CD4-positive, alpha-beta T cell treated with Interleukin-17A for 1 hour (primary cell): ENCODE measurements around the gene AZGP1.
"Not testable (repeated sequence)": the region's sequence is repeated elsewhere in the genome, so short reads cannot be mapped to it uniquely, and the experiment has no call there.

Experiments used
- DNase-seq: peaks from one replicate; pipeline ENCODE4 v3.0.0-alpha.2; 2020

The AZGP1 gene

GRCh38 chr7:99949645-99950228 is 26.1 kb downstream of the AZGP1 start:
- peak; percentile 25 for DNase-seq

DNA sequence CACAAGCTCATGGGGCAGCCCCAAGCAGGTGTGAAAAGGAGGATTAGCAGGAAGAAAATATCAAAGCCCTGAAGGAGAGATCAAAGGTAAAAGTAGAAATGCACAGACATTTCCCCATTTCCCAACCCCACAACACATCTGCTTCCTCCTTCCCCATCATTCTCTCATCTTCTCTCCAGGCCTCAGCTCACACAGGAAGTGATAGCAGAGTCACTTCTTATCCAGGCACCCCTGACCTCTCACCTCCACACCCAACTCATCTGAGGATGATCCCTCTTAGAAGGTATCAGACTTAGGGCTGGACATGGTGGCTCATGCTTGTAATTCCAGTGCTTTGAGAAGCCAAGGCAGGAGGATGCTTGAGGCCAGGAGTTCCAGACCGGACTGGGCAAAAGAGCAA is 28.2 kb downstream of the AZGP1 start:
- no peak for DNase-seq

GRCh38 chr7:99944497-99945070 is 31.2 kb downstream of the AZGP1 start:
- DNase-seq, result no peak

GRCh38 chr7:99943641-99944496 is 32.0 kb downstream of the AZGP1 start:
- DNase-seq, result no peak

- DNase-seq, result no peak
Measured at GRCh38 chr7:99938296-99938695, 37.5 kb downstream of the AZGP1 start.

GRCh38 chr7:99935009-99935408 is 40.8 kb downstream of the AZGP1 start:
- not testable (repeated sequence) for DNase-seq

DNA sequence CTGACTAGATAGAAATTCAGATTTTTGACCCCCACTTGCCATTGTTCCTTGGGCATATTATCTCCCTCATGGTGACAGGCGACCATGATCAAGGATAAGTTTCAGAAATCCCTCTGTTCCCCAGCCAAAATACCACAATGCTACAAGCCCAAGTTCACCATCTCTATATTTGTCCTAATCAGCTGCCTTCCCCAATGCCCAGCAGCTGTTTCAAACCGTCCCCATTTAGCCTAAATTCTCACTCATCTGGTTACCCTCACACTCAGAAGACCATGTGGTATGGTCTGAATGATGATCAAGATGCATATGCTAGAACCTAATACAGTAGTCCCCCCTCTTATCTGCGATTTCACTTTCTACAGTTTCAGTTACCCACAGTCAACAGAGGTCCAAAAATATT is 45.5 kb downstream of the AZGP1 start:
- DNase-seq, result no peak

GRCh38 chr7:99929730-99930053 is 46.1 kb downstream of the AZGP1 start:
- no peak for DNase-seq

DNA sequence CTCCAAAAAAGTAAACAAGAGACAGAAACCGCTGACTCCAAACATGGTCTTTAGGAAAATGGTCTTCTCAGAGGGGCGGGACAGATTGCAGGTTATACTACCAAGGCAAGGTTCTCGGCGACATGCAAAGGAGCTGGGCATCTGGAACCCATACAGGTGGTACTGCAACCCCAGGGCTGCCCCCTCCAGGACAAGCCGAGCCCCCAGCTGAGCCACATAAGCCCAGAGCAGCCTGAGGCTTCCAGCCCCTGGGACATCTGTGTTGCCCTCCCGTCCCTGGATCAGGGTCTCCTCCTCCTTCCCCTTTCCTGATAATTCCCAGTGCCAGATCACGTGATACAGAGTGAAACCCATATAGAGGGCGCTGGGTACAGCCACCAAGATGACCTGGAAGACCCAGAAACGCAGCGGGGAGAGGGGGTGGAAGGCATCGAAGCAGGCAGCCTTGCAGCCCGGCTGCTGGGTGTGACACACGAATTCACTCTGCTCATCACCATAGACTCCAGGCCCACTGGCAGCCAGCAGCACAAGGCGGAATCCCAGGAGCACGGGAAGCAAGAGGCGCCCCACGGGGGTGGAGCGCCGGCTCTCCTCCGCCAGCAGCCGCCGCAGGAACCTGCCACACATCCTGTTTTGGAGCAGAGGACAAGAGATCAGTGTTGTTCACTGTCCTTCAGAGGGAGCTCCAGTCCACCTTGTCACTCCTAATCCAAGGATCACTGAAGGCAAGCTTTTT is 46.7 kb downstream of the AZGP1 start, which contains the start of gene GJC3:
TSS of gene GJC3 (minus strand) at position 627 of the 736 bp plus-strand sequence. CDS start at position 627, 0 bp downstream.
- peak; percentile 49 for DNase-seq

GRCh38 chr7:99928188-99928587 is 47.6 kb downstream of the AZGP1 start:
- DNase-seq, result no peak

GRCh38 chr7:99927536-99927935 is 48.3 kb downstream of the AZGP1 start:
- DNase-seq, result no peak

DNA sequence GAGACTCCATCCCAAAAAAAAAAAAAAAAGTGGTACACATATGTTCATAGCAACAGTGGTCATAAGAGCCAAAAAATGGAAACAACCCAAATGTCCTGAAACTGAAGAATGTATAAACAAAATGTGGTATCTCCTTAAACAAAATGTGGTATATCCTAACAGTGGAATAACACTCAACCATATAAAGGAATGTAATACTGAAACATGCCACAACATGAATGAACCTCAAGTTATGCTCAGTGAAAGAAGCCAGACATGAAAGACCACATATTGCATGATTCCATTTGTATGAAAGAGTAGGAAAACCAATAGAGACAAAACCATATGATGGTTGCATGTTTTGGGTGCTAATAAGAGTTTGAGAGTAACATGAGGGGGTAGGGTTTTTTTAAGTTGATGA is 49.5 kb downstream of the AZGP1 start:
- DNase-seq, result no peak

GRCh38 chr7:99923200-99923599 is 52.6 kb downstream of the AZGP1 start:
- DNase-seq, result no peak

- no peak for DNase-seq
Measured at GRCh38 chr7:99920149-99920548, 55.7 kb downstream of the AZGP1 start.

DNA sequence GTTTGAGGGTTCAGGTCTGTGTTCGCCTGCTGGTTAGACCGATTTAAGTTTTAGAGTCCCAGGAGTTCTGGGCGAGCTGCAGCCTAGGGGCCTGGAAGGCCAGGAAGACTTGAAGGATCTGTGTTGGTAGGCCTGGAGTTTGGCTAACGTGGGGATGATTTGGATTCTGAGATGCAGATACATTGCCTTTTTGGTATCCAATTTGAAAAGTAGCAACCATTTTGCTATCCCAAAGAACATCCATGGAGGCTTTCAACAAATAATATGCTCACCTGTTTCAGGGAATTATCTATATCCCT is 56.1 kb downstream of the AZGP1 start:
- no peak for DNase-seq

DNA sequence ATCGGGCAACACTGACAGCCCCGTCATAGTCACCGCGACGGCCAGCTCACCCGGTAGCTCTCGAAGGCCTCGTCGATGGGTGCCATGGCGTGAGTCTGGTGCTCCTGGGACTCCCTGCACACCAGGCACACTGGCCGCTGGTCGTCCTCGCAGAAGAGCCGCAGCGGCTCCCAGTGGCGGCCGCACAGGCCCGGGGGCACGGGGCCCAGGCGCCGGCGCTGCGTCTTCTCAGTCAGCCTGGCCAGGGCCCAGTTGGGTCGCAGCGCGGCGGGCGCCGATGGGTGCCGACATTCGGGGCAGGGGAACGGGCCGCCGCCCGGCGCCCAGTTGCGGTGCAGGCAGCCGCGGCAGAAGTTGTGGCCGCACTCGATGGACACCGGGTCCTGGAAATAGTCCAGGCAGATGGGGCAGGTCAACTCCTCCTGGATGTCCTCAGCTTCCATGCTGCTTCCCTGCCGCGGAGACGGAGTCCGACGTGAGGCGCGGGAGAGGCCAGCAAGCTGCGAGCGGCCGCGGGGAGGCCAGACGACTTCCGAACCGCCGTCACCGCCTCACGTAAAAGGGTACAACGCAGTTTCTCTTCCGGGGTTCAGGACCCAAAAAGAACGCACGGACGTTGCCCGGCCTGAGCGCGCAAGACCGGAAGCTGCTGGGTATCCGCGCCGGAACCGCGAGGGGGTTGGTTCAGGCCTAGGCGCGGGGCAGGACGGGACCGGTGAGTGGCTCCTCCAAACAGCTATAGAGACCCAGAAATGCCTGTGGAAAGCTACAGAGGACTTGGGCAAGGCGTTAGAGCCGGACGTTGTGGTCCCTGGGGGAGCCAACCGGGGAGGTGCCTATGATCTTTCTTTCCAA is 56.6 kb downstream of the AZGP1 start, which contains the start of gene TRIM4:
TSS of gene TRIM4 (minus strand) at position 572 of the 855 bp plus-strand sequence. CDS start at position 443, 129 bp downstream.
- peak; percentile 92 for DNase-seq
